Activated naive CD4-positive, alpha-beta T cell treated with anti-CD3 and anti-CD28 coated beads, Interleukin-2, amount 50 U/mL, for 24 hours (primary cell): ENCODE data around the gene SEMA5A.

ENCODE experiments used
- H3K27ac Mint-ChIP-seq: one replicate; pipeline ENCODE4 v1.8.0; 2021; ENCODE audit warnings: mild to moderate bottlenecking, mixed read lengths
- H3K27me3 Mint-ChIP-seq: one replicate; pipeline ENCODE4 v1.8.0; 2021; ENCODE audit warnings: mixed read lengths
- H3K36me3 Mint-ChIP-seq: one replicate; pipeline ENCODE4 v1.8.0; 2021; ENCODE audit warnings: mixed read lengths
- H3K4me1 Mint-ChIP-seq: one replicate; pipeline ENCODE4 v1.8.0; 2021; ENCODE audit warnings: mixed read lengths
- H3K4me3 Mint-ChIP-seq: one replicate; pipeline ENCODE4 v1.8.0; 2021; ENCODE audit warnings: mild to moderate bottlenecking, mixed read lengths
- H3K9me3 Mint-ChIP-seq: one replicate; pipeline ENCODE4 v1.8.0; 2021; ENCODE audit warnings: mixed read lengths

The SEMA5A gene

GRCh38 chr5:8993031-8993430 lies 552.8 kb downstream of the SEMA5A start:
- H3K4me1 Mint-ChIP-seq, result no peaks in the 10 kb centered on the region
- no peak overlapping the region for H3K4me3 Mint-ChIP-seq
- no peak overlapping the region for H3K27ac Mint-ChIP-seq
- H3K36me3 Mint-ChIP-seq, result no peaks in the 10 kb centered on the region
- no peaks in the 10 kb centered on the region for H3K9me3 Mint-ChIP-seq
- no peaks in the 10 kb centered on the region for H3K27me3 Mint-ChIP-seq
